Measurements from ENCODE around the gene SPEM2.

Gene SPEM2

GRCh38 chr17:7476951-7477350 lies 51.5 kb downstream of the SPEM2 start:
- DNase-seq = no peak

All from DMS153 (cell line).